Effector memory CD4-positive, alpha-beta T cell (primary cell): ENCODE data around the gene ADCYAP1.

Experiments
- DNase-seq, 3 donors: peaks; one replicate each; pipeline ENCODE4 v3.0.0-alpha.2; 2020
- H3K27ac ChIP-seq: 2 replicates; pipeline ENCODE4 v1.7.0; 2013; ENCODE audit warnings: mild to moderate bottlenecking, low read length, moderate library complexity; ENCODE audit not compliant: insufficient read depth, poor library complexity, severe bottlenecking
- H3K27me3 ChIP-seq: replicated peaks from 2 replicates; pipeline ENCODE4 v1.7.0; 2013; ENCODE audit warnings: mild to moderate bottlenecking, low read length; ENCODE audit not compliant: insufficient read depth, control insufficient read depth, poor library complexity, severe bottlenecking
- H3K36me3 ChIP-seq: 2 replicates; pipeline ENCODE4 v1.7.0; 2013; ENCODE audit warnings: mild to moderate bottlenecking, low read length, moderate library complexity; ENCODE audit not compliant: control insufficient read depth, insufficient read depth
- H3K4me1 ChIP-seq: 2 replicates; pipeline ENCODE4 v1.7.0; 2013; ENCODE audit warnings: low read length, mild to moderate bottlenecking; ENCODE audit not compliant: control insufficient read depth, insufficient read depth, poor library complexity, severe bottlenecking
- H3K4me3 ChIP-seq: 2 replicates; pipeline ENCODE4 v1.7.0; 2013; ENCODE audit warnings: low read length, low read depth, mild to moderate bottlenecking; ENCODE audit not compliant: insufficient read depth, poor library complexity, severe bottlenecking
- H3K9me3 ChIP-seq: 2 replicates; pipeline ENCODE4 v1.7.0; 2013; ENCODE audit warnings: mild to moderate bottlenecking, low read length, moderate library complexity; ENCODE audit not compliant: control insufficient read depth

ADCYAP1 gene

GRCh38 chr18:934518-935133, 30.0 kb downstream of the ADCYAP1 start:
- DNase-seq, result no peak
- Histone ChIP-seq H3K4me1 (no peaks in the 10 kb centered on the region), H3K27ac (no peak overlapping the region), H3K4me3 (no peak overlapping the region), H3K36me3 (no peaks in the 10 kb centered on the region), H3K27me3 (no peaks in the 10 kb centered on the region), H3K9me3 (no peaks in the 10 kb centered on the region)

GRCh38 chr18:936941-937340, 32.3 kb downstream of the ADCYAP1 start:
- H3K4me3 ChIP-seq, result no peak overlapping the region
- H3K4me1 ChIP-seq, result no peaks in the 10 kb centered on the region
- no peaks in the 10 kb centered on the region for H3K27me3 ChIP-seq
- no peaks in the 10 kb centered on the region for H3K9me3 ChIP-seq
- no peak for DNase-seq
- no peaks in the 10 kb centered on the region for H3K36me3 ChIP-seq
- no peak overlapping the region for H3K27ac ChIP-seq

GRCh38 chr18:939166-939565, 34.5 kb downstream of the ADCYAP1 start:
- Histone ChIP-seq H3K27ac (no peak overlapping the region), H3K27me3 (no peaks in the 10 kb centered on the region), H3K4me1 (no peaks in the 10 kb centered on the region), H3K36me3 (no peaks in the 10 kb centered on the region), H3K4me3 (no peak overlapping the region), H3K9me3 (no peaks in the 10 kb centered on the region)
- DNase-seq, result no peak

GRCh38 chr18:939958-940357, 35.3 kb downstream of the ADCYAP1 start:
- Histone ChIP-seq H3K4me1 (no peaks in the 10 kb centered on the region), H3K27me3 (no peaks in the 10 kb centered on the region), H3K36me3 (no peaks in the 10 kb centered on the region), H3K9me3 (no peaks in the 10 kb centered on the region), H3K27ac (no peak overlapping the region), H3K4me3 (no peak overlapping the region)
- DNase-seq, result no peak

- DNase-seq, result no peak
- H3K27me3 ChIP-seq, result no peaks in the 10 kb centered on the region
- no peak overlapping the region for H3K4me3 ChIP-seq
- no peaks in the 10 kb centered on the region for H3K4me1 ChIP-seq
- H3K9me3 ChIP-seq, result no peaks in the 10 kb centered on the region
- H3K36me3 ChIP-seq, result no peaks in the 10 kb centered on the region
- H3K27ac ChIP-seq, result no peak overlapping the region
Measured at GRCh38 chr18:941331-941730, 36.7 kb downstream of the ADCYAP1 start.

GRCh38 chr18:944440-944839, 39.8 kb downstream of the ADCYAP1 start:
- Histone ChIP-seq H3K4me3 (no peak overlapping the region), H3K4me1 (no peaks in the 10 kb centered on the region), H3K27ac (no peak overlapping the region), H3K27me3 (no peaks in the 10 kb centered on the region), H3K9me3 (no peaks in the 10 kb centered on the region), H3K36me3 (no peaks in the 10 kb centered on the region)
- no peak for DNase-seq

- Histone ChIP-seq H3K4me1 (no peaks in the 10 kb centered on the region), H3K9me3 (no peaks in the 10 kb centered on the region), H3K27ac (no peak overlapping the region), H3K27me3 (no peaks in the 10 kb centered on the region), H3K4me3 (no peak overlapping the region), H3K36me3 (no peaks in the 10 kb centered on the region)
- no peak for DNase-seq
Measured at GRCh38 chr18:949724-950631, 45.3 kb downstream of the ADCYAP1 start.

- no peak overlapping the region for H3K27ac ChIP-seq
- no peaks in the 10 kb centered on the region for H3K4me1 ChIP-seq
Measured at GRCh38 chr18:950882-951495, 46.3 kb downstream of the ADCYAP1 start.

GRCh38 chr18:955384-956066, 50.9 kb downstream of the ADCYAP1 start:
- Histone ChIP-seq H3K27ac (no peak overlapping the region), H3K4me1 (no peaks in the 10 kb centered on the region), H3K4me3 (no peak overlapping the region), H3K36me3 (no peaks in the 10 kb centered on the region), H3K27me3 (no peaks in the 10 kb centered on the region), H3K9me3 (no peaks in the 10 kb centered on the region)
- no peak for DNase-seq

More at GRCh38 chr18:950882-951495, 46.3 kb downstream of the ADCYAP1 start:
- DNase-seq, result no peak
- H3K36me3 ChIP-seq, result no peaks in the 10 kb centered on the region
- no peaks in the 10 kb centered on the region for H3K27me3 ChIP-seq
- no peaks in the 10 kb centered on the region for H3K9me3 ChIP-seq
- H3K4me3 ChIP-seq, result no peak overlapping the region
